ENCODE results near the gene OR9A2. TPM values are rescaled to one million over a fixed set of nuclear protein-coding genes. Genes with fewer than 3 reads are reported as not detected.
A peak's percentile ranks its signal among the peaks of the same experiment; 100 is the strongest.

The OR9A2 gene
- total and polyA plus RNA-seq, 7 experiments from 2014 or later: not detected

GRCh38 chr7:143013473-143013872 lies 13.5 kb downstream of the OR9A2 start:
- H3K27ac Mint-ChIP-seq: no peak overlapping the region
- Histone ChIP-seq H3K4me3 (ENCODE audit: low read length) (no peak overlapping the region), H3K36me3 (ENCODE audit: control insufficient read depth in 2 of 3, insufficient read depth in 3 of 3, low read length in 3 of 3) (no peaks in the 10 kb centered on the region), H3K4me1 (ENCODE audit: control insufficient read depth in 2 of 2, insufficient read depth in 2 of 2, low read length in 2 of 2) (no peaks in the 10 kb centered on the region), H3K9me3 (ENCODE audit: control insufficient read depth in 2 of 3, low read length in 3 of 3) (no peaks in the 10 kb centered on the region), H3K27me3 (ENCODE audit: control insufficient read depth in 2 of 2, insufficient read depth in 2 of 2, low read length in 2 of 2) (no peaks in the 10 kb centered on the region), H3K27ac (ENCODE audit: low read depth, low read length) (no peak overlapping the region)
- no peak overlapping the region for H3K4me3 Mint-ChIP-seq
- ChIA-PET POLR2A (interaction anchor here (0.9 kb wide), 1 partner anchor 70 kb away, joined by 3 read pairs; no protein-coding TSS in a partner anchor), CTCF (interaction anchor here (1.1 to 1.5 kb wide), 2 partner anchors 201 to 409 kb away, joined by 3 to 5 read pairs; no protein-coding TSS in a partner anchor)
- intact Hi-C loops (cut with micrococcal nuclease): no loop called here
- H3K4me1 Mint-ChIP-seq: no peaks in the 10 kb centered on the region
- ATAC-seq (no peak), DNase-seq (no peak)
- H3K27me3 Mint-ChIP-seq: peaks cover 4 to 31% (median 16%) of the 10 kb centered on the region in 5 donors
- H3K9me3 Mint-ChIP-seq: no peaks in the 10 kb centered on the region
- no peaks in the 10 kb centered on the region for H3K36me3 Mint-ChIP-seq

DNA sequence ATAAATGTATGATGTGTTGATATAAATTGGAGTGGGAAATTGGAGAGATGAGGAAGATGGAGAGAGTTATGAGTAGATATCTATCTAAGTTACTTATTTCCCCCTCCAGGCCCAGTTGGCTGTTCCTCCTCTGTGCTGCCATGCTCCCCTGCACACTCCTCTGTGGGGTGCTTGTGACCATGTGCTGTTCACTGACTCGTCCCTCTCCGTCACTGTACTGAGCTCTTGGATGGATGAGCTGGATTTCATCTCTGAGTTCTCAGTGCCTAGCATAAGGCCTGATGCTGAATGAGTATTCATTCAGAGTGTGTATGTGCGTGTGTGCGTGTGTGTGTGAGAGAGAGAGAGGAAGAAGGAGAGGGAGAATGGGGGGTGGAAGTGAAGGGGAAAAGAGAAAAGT lies 14.5 kb downstream of the OR9A2 start:
- Mint-ChIP-seq H3K9me3 (no peaks in the 10 kb centered on the region), H3K27me3 (peaks cover 4 to 34% (median 16%) of the 10 kb centered on the region in 5 donors), H3K36me3 (no peaks in the 10 kb centered on the region), H3K4me3 (no peak overlapping the region), H3K27ac (peak overlapping the region in 1 of 9 donors; percentile 57), H3K4me1 (peaks cover 0 to 5% (median 1%) of the 10 kb centered on the region in 7 donors)
- no peak for DNase-seq
- H3K4me3 ChIP-seq (ENCODE audit: low read length): no peak overlapping the region
- no peaks in the 10 kb centered on the region for H3K9me3 ChIP-seq (ENCODE audit: control insufficient read depth in 2 of 3, low read length in 3 of 3)
- ATAC-seq: no peak
- intact Hi-C loops (cut with micrococcal nuclease): no loop called here
- no peaks in the 10 kb centered on the region for H3K4me1 ChIP-seq (ENCODE audit: control insufficient read depth in 2 of 2, insufficient read depth in 2 of 2, low read length in 2 of 2)
- H3K27me3 ChIP-seq (ENCODE audit: control insufficient read depth in 2 of 2, insufficient read depth in 2 of 2, low read length in 2 of 2): no peaks in the 10 kb centered on the region
- no peaks in the 10 kb centered on the region for H3K36me3 ChIP-seq (ENCODE audit: control insufficient read depth in 2 of 3, insufficient read depth in 3 of 3, low read length in 3 of 3)
- H3K27ac ChIP-seq (ENCODE audit: low read depth, low read length): no peak overlapping the region
- POLR2A ChIA-PET: no interaction called here
- CTCF ChIA-PET: interaction anchor here (0.8 to 2.3 kb wide), 3 partner anchors 10 to 205 kb away, joined by 3 to 11 read pairs (median 8); no protein-coding TSS in a partner anchor

GRCh38 chr7:143012001-143012400 lies 14.9 kb downstream of the OR9A2 start:
- peaks cover 4 to 34% (median 16%) of the 10 kb centered on the region in 5 donors for H3K27me3 Mint-ChIP-seq

GRCh38 chr7:143008007-143008901 lies 18.7 kb downstream of the OR9A2 start:
- H3K4me3 Mint-ChIP-seq: no peak overlapping the region
- peak; percentile 98 for ATAC-seq
- H3K36me3 ChIP-seq (ENCODE audit: control insufficient read depth in 2 of 3, insufficient read depth in 3 of 3, low read length in 3 of 3): no peaks in the 10 kb centered on the region
- no peaks in the 10 kb centered on the region for H3K27me3 ChIP-seq (ENCODE audit: control insufficient read depth in 2 of 2, insufficient read depth in 2 of 2, low read length in 2 of 2)
- H3K36me3 Mint-ChIP-seq: peaks cover 0 to 1% (median 0%) of the 10 kb centered on the region in 5 donors
- no peak overlapping the region for H3K4me3 ChIP-seq (ENCODE audit: low read length)
- H3K9me3 Mint-ChIP-seq: peaks cover 0 to 2% (median 0%) of the 10 kb centered on the region in 11 donors
- peak overlapping the region in 1 of 9 donors; percentile 56 for H3K27ac Mint-ChIP-seq
- DNase-seq: peak; percentile 57 to 85 (median 75)
- CTCF ChIA-PET: interaction anchor here (0.6 to 3.1 kb wide), 10 partner anchors 10 to 894 kb away, joined by 3 to 35 read pairs (median 5); no protein-coding TSS in a partner anchor
- no peaks in the 10 kb centered on the region for H3K9me3 ChIP-seq (ENCODE audit: control insufficient read depth in 2 of 3, low read length in 3 of 3)
- no peak overlapping the region for H3K27ac ChIP-seq (ENCODE audit: low read depth, low read length)
- H3K4me1 ChIP-seq (ENCODE audit: control insufficient read depth in 2 of 2, insufficient read depth in 2 of 2, low read length in 2 of 2): no peaks in the 10 kb centered on the region
- POLR2A ChIA-PET: interaction anchor here (1.1 kb wide), 1 partner anchor 204 kb away, joined by 3 read pairs; no protein-coding TSS in a partner anchor
- peaks cover 0 to 24% (median 4%) of the 10 kb centered on the region in 5 donors for H3K27me3 Mint-ChIP-seq
- peaks cover 3 to 8% (median 5%) of the 10 kb centered on the region in 7 donors for H3K4me1 Mint-ChIP-seq
- intact Hi-C loops (cut with micrococcal nuclease): loop anchor here (1.0 to 10.0 kb wide), 8 partner anchors 154 to 623 kb away; partner anchors contain the start of gene EPHA1 (in 1 of the 2)

More at GRCh38 chr7:143012001-143012400, 14.9 kb downstream of the OR9A2 start:
- CTCF ChIA-PET: interaction anchor here (1.2 to 2.3 kb wide), 3 partner anchors 9 to 203 kb away, joined by 4 to 11 read pairs (median 8); no protein-coding TSS in a partner anchor
- Mint-ChIP-seq H3K27ac (no peak overlapping the region), H3K9me3 (no peaks in the 10 kb centered on the region), H3K4me3 (no peak overlapping the region), H3K4me1 (peaks cover 0 to 5% (median 1%) of the 10 kb centered on the region in 7 donors), H3K36me3 (no peaks in the 10 kb centered on the region)
- intact Hi-C loops (cut with micrococcal nuclease): no loop called here
- Histone ChIP-seq H3K27ac (ENCODE audit: low read depth, low read length) (no peak overlapping the region), H3K4me3 (ENCODE audit: low read length) (no peak overlapping the region), H3K27me3 (ENCODE audit: control insufficient read depth in 2 of 2, insufficient read depth in 2 of 2, low read length in 2 of 2) (no peaks in the 10 kb centered on the region), H3K36me3 (ENCODE audit: control insufficient read depth in 2 of 3, insufficient read depth in 3 of 3, low read length in 3 of 3) (no peaks in the 10 kb centered on the region), H3K4me1 (ENCODE audit: control insufficient read depth in 2 of 2, insufficient read depth in 2 of 2, low read length in 2 of 2) (no peaks in the 10 kb centered on the region), H3K9me3 (ENCODE audit: control insufficient read depth in 2 of 3, low read length in 3 of 3) (no peaks in the 10 kb centered on the region)
- POLR2A ChIA-PET: no interaction called here
- ATAC-seq (no peak), DNase-seq (no peak)

DNA sequence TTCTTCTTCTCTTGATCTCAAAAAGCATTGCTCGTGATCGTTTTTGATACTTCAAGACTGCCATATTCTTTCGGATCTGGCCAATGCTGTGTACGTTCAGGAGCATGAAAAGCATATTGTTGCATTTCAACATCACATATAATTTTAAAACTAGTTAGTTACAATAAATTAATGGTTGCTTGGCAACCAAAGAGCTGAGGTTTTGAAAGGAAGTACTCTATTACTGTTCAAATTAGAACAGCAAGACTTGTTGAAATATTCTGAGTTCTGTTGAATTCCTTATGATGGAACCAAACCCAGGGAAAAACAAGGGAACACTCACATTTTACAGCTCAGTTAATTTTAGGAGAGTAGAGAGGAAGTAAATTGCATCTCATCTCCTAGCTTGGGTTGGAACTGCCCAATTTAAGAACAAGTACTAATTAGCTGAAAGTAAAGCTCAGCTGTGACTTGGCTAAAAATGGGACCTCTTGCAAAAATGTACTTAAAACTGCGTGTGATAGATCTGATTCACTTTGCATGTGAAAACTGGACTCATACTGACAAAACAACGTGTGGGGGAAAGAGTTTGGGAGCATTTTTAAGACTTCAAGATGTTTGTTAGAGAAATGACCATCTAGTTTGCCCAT lies 21.2 kb downstream of the OR9A2 start:
- H3K4me3 Mint-ChIP-seq: no peak overlapping the region

More for the DNA sequence above, 21.2 kb downstream of the OR9A2 start:
- Histone ChIP-seq H3K36me3 (ENCODE audit: control insufficient read depth in 2 of 3, insufficient read depth in 3 of 3, low read length in 3 of 3) (no peaks in the 10 kb centered on the region), H3K9me3 (ENCODE audit: control insufficient read depth in 2 of 3, low read length in 3 of 3) (no peaks in the 10 kb centered on the region), H3K27ac (ENCODE audit: low read depth, low read length) (no peak overlapping the region), H3K27me3 (ENCODE audit: control insufficient read depth in 2 of 2, insufficient read depth in 2 of 2, low read length in 2 of 2) (no peaks in the 10 kb centered on the region), H3K4me3 (ENCODE audit: low read length) (no peak overlapping the region), H3K4me1 (ENCODE audit: control insufficient read depth in 2 of 2, insufficient read depth in 2 of 2, low read length in 2 of 2) (no peaks in the 10 kb centered on the region)
- ChIA-PET POLR2A (no interaction called here), CTCF (interaction anchor here (0.6 to 6.8 kb wide), 10 partner anchors 11 to 682 kb away, joined by 3 to 57 read pairs (median 5); partner anchors contain the start of gene EPHB6)
- H3K9me3 Mint-ChIP-seq: peaks cover 0 to 8% (median 0%) of the 10 kb centered on the region in 11 donors
- peaks cover 0 to 23% (median 0%) of the 10 kb centered on the region in 5 donors for H3K27me3 Mint-ChIP-seq
- no peak overlapping the region for H3K27ac Mint-ChIP-seq
- intact Hi-C loops (cut with micrococcal nuclease): loop anchor here (5.0 to 10.0 kb wide), 5 partner anchors 302 to 621 kb away; partner anchors contain the start of gene EPHA1 (in 1 of the 2)
- H3K4me1 Mint-ChIP-seq: peaks cover 5 to 14% (median 8%) of the 10 kb centered on the region in 7 donors
- peaks cover 0 to 2% (median 0%) of the 10 kb centered on the region in 5 donors for H3K36me3 Mint-ChIP-seq
- ATAC-seq (no peak), DNase-seq (no peak)
